ENCODE results near the gene SFXN5. TPM values are rescaled to one million over a fixed set of nuclear protein-coding genes. Genes with fewer than 3 reads are reported as not detected.
A peak's percentile ranks its signal among the peaks of the same experiment; 100 is the strongest.

Gene SFXN5
- total RNA-seq, 1 donor from 2014 or later, result 20.2 TPM

- Mint-ChIP-seq H3K4me1 (no peaks in the 10 kb centered on the region), H3K27me3 (ENCODE audit: low read depth) (no peaks in the 10 kb centered on the region), H3K4me3 (no peak overlapping the region), H3K36me3 (peaks cover 2% of the 10 kb centered on the region), H3K27ac (no peak overlapping the region), H3K9me3 (no peaks in the 10 kb centered on the region)
- DNase-seq (ENCODE audit: low spot score in 2 of 2, unreplicated experiment in 2 of 2), result no peak
- no peak for TF ChIP-seq CTCF (IDR thresholded peaks at IDR 0.05; ENCODE audit: unreplicated experiment)
These were observed 44.2 kb downstream of the SFXN5 start for GRCh38 chr2:73027340-73027739.

GRCh38 chr2:73023497-73023896, 48.0 kb downstream of the SFXN5 start:
- no peak for DNase-seq (ENCODE audit: low spot score in 2 of 2, unreplicated experiment in 2 of 2)
- Mint-ChIP-seq H3K36me3 (peaks cover 8% of the 10 kb centered on the region), H3K4me3 (no peak overlapping the region), H3K27me3 (ENCODE audit: low read depth) (no peaks in the 10 kb centered on the region), H3K27ac (no peak overlapping the region), H3K9me3 (no peaks in the 10 kb centered on the region), H3K4me1 (no peaks in the 10 kb centered on the region)
- TF ChIP-seq CTCF (IDR thresholded peaks at IDR 0.05; ENCODE audit: unreplicated experiment), result no peak

- DNase-seq (ENCODE audit: low spot score in 2 of 2, unreplicated experiment in 2 of 2), result no peak
- Mint-ChIP-seq H3K4me3 (no peak overlapping the region), H3K9me3 (peaks cover 3% of the 10 kb centered on the region), H3K4me1 (no peaks in the 10 kb centered on the region), H3K36me3 (peaks cover 10% of the 10 kb centered on the region), H3K27me3 (ENCODE audit: low read depth) (no peaks in the 10 kb centered on the region), H3K27ac (no peak overlapping the region)
- TF ChIP-seq CTCF (IDR thresholded peaks at IDR 0.05; ENCODE audit: unreplicated experiment), result no peak
These were observed 49.4 kb downstream of the SFXN5 start for GRCh38 chr2:73022024-73022568.

- TF ChIP-seq CTCF (IDR thresholded peaks at IDR 0.05; ENCODE audit: unreplicated experiment), result no peak
- no peak overlapping the region for H3K27ac Mint-ChIP-seq
- no peaks in the 10 kb centered on the region for H3K4me1 Mint-ChIP-seq
- peaks cover 3% of the 10 kb centered on the region for H3K9me3 Mint-ChIP-seq
- peaks cover 10% of the 10 kb centered on the region for H3K36me3 Mint-ChIP-seq
- no peak for DNase-seq (ENCODE audit: low spot score in 2 of 2, unreplicated experiment in 2 of 2)
- H3K27me3 Mint-ChIP-seq (ENCODE audit: low read depth), result no peaks in the 10 kb centered on the region
- H3K4me3 Mint-ChIP-seq, result no peak overlapping the region
These were observed 50.0 kb downstream of the SFXN5 start for GRCh38 chr2:73021371-73022010.

- Mint-ChIP-seq H3K27ac (no peak overlapping the region), H3K27me3 (ENCODE audit: low read depth) (no peaks in the 10 kb centered on the region), H3K4me1 (no peaks in the 10 kb centered on the region), H3K36me3 (peaks cover 12% of the 10 kb centered on the region), H3K9me3 (peaks cover 6% of the 10 kb centered on the region), H3K4me3 (no peak overlapping the region)
- DNase-seq (ENCODE audit: low spot score in 2 of 2, unreplicated experiment in 2 of 2), result peak in 1 of 2 experiments; percentile 31
- TF ChIP-seq CTCF (IDR thresholded peaks at IDR 0.05; ENCODE audit: unreplicated experiment), result no peak
These were observed 50.7 kb downstream of the SFXN5 start for GRCh38 chr2:73020657-73021370.
